Measurements from ENCODE around the gene IQCK.
"Not testable (repeated sequence)": the region's sequence is repeated elsewhere in the genome, so short reads cannot be mapped to it uniquely, and the experiment has no call there.

Gene IQCK

GRCh38 chr16:19717741-19718623 lies at the start of gene IQCK, which contains the start of gene KNOP1:
Gene IQCK, plus strand, starts transcription at chr16:19718271. Its CDS starts 36 bp downstream, at chr16:19718307.
Gene KNOP1, minus strand, starts transcription at chr16:19718227. Its CDS starts 3,192 bp downstream, at chr16:19715035.
- DNase-seq (ENCODE audit: low spot score) = peak; percentile 91

- no peak for DNase-seq (ENCODE audit: low spot score)
Observed at GRCh38 chr16:19672378-19672777, 45.7 kb upstream of the IQCK start.

GRCh38 chr16:19674485-19674884 lies 43.6 kb upstream of the IQCK start:
- no peak for DNase-seq (ENCODE audit: low spot score)

- no peak for DNase-seq (ENCODE audit: low spot score)
Observed at GRCh38 chr16:19677402-19677801, 40.7 kb upstream of the IQCK start.

GRCh38 chr16:19678804-19679203 lies 39.3 kb upstream of the IQCK start:
- DNase-seq (ENCODE audit: low spot score) = no peak

GRCh38 chr16:19679281-19679680 lies 38.8 kb upstream of the IQCK start:
- not testable (repeated sequence) for DNase-seq (ENCODE audit: low spot score)

- DNase-seq (ENCODE audit: low spot score) = no peak
Observed at GRCh38 chr16:19680881-19681340, 37.2 kb upstream of the IQCK start.

GRCh38 chr16:19681637-19682036 lies 36.4 kb upstream of the IQCK start:
- no peak for DNase-seq (ENCODE audit: low spot score)

- no peak for DNase-seq (ENCODE audit: low spot score)
Observed at GRCh38 chr16:19683453-19684236, 34.4 kb upstream of the IQCK start.

- no peak for DNase-seq (ENCODE audit: low spot score)
Observed at GRCh38 chr16:19685176-19685575, 32.9 kb upstream of the IQCK start.

GRCh38 chr16:19687279-19687678 lies 30.8 kb upstream of the IQCK start:
- DNase-seq (ENCODE audit: low spot score) = no peak

GRCh38 chr16:19688396-19689024 lies 29.6 kb upstream of the IQCK start:
- DNase-seq (ENCODE audit: low spot score) = no peak

- DNase-seq (ENCODE audit: low spot score) = no peak
Observed at GRCh38 chr16:19689342-19689741, 28.7 kb upstream of the IQCK start.

GRCh38 chr16:19690196-19690595 lies 27.9 kb upstream of the IQCK start:
- no peak for DNase-seq (ENCODE audit: low spot score)

GRCh38 chr16:19691161-19691711 lies 26.8 kb upstream of the IQCK start:
- peak; percentile 81 for DNase-seq (ENCODE audit: low spot score)

- DNase-seq (ENCODE audit: low spot score) = no peak
Observed at GRCh38 chr16:19694989-19695388, 23.1 kb upstream of the IQCK start.

GRCh38 chr16:19696328-19696727 lies 21.7 kb upstream of the IQCK start:
- peak; percentile 54 for DNase-seq (ENCODE audit: low spot score)

GRCh38 chr16:19696961-19697360 lies 21.1 kb upstream of the IQCK start:
- DNase-seq (ENCODE audit: low spot score) = peak; percentile 71

GRCh38 chr16:19697756-19698318 lies 20.2 kb upstream of the IQCK start:
- no peak for DNase-seq (ENCODE audit: low spot score)

- no peak for DNase-seq (ENCODE audit: low spot score)
Observed at GRCh38 chr16:19698480-19699465, 19.3 kb upstream of the IQCK start.

Data from Ammon's horn (tissue), 1 donor.